Smooth muscle cell (in vitro differentiated cells): ENCODE results near the gene OAT. TPM values are rescaled to one million over a fixed set of nuclear protein-coding genes. Genes with fewer than 3 reads are reported as not detected.

Source experiments
- DNase-seq: peaks from one replicate; lab custom pipeline; 2025; ENCODE audit not compliant: unreplicated experiment; lab: John Stamatoyannopoulos, UW
- H2AFZ ChIP-seq: fragments of 200-600 bp; sonication (generic); 2 replicates; pipeline ENCODE4 v1.6.0; 2016; ENCODE audit warnings: antibody characterized with exemption, low read depth, mild to moderate bottlenecking
- H3F3A ChIP-seq: fragments of 200-600 bp; sonication (generic); 2 replicates; pipeline ENCODE4 v1.6.0; 2017; ENCODE audit warnings: antibody characterized with exemption, low read depth
- H3K27ac ChIP-seq: fragments of 200-600 bp; sonication (generic); 2 replicates; pipeline ENCODE4 v1.5.1; 2016; ENCODE audit warnings: low read depth, mild to moderate bottlenecking
- H3K27me3 ChIP-seq: fragments of 200-600 bp; sonication (generic); 2 replicates; pipeline ENCODE4 v1.6.1; 2016; ENCODE audit warnings: low read depth, mild to moderate bottlenecking
- H3K36me3 ChIP-seq: fragments of 200-600 bp; sonication (generic); 2 replicates; pipeline ENCODE4 v1.5.1; 2016; ENCODE audit warnings: low read depth
- H3K4me1 ChIP-seq: fragments of 200-600 bp; sonication (generic); 2 replicates; pipeline ENCODE4 v1.5.1; 2016; ENCODE audit warnings: low read depth
- H3K4me2 ChIP-seq: fragments of 200-600 bp; sonication (generic); 2 replicates; pipeline ENCODE4 v1.6.0; 2016; ENCODE audit warnings: mild to moderate bottlenecking
- H3K4me3 ChIP-seq: fragments of 200-600 bp; sonication (generic); 2 replicates; pipeline ENCODE4 v1.5.1; 2016; ENCODE audit warnings: mild to moderate bottlenecking
- H3K79me2 ChIP-seq: fragments of 200-600 bp; sonication (generic); 2 replicates; pipeline ENCODE4 v1.6.0; 2016; ENCODE audit warnings: low read depth, mild to moderate bottlenecking
- H3K9ac ChIP-seq: fragments of 200-600 bp; sonication (generic); 2 replicates; pipeline ENCODE4 v1.6.0; 2016; ENCODE audit warnings: low read depth
- H3K9me3 ChIP-seq: fragments of 200-600 bp; sonication (generic); replicated peaks from 2 replicates; pipeline ENCODE4 v1.5.1; 2016; ENCODE audit warnings: low read depth
- H4K20me1 ChIP-seq: fragments of 200-600 bp; sonication (generic); 2 replicates; pipeline ENCODE4 v1.6.0; 2016; ENCODE audit warnings: low read depth
- CTCF ChIP-seq: fragments of 200-600 bp; sonication (generic); IDR thresholded peaks from 2 replicates; pipeline ENCODE4 v1.5.1; 2017; ENCODE audit warnings: borderline replicate concordance, mild to moderate bottlenecking, antibody characterized with exemption; ENCODE audit not compliant: insufficient read depth, poor library complexity, severe bottlenecking
- WGBS: methylation state at CpG from one replicate; pipeline ENCODE4 v1.1.7; 2016; ENCODE audit warnings: low lambda C conversion rate; 5-methylcytosine and 5-hydroxymethylcytosine counted together
- polyA plus RNA-seq: library from polyadenylated mRNA; unstranded; fragments of >200 nt; fragmentation: Nextera tagmentation; extraction: Ambion mirVana; gene quantifications from 2 replicates; pipeline ENCODE4 v1.2.1, GENCODE V29; 2016
- total RNA-seq: library from RNA; depleted of rRNA; stranded (reverse); fragments of >200 nt; gene quantifications from 2 replicates; pipeline ENCODE4 v1.2.3, GENCODE V29; 2014

OAT gene
- total and polyA plus RNA-seq, 2 experiments from 2014 or later = 107 to 160 TPM

GRCh38 chr10:124362568-124362967 lies 56.2 kb downstream of the OAT start:
- H3K79me2 ChIP-seq = no peaks in the 10 kb centered on the region
- no peak for TF ChIP-seq CTCF
- no peaks in the 10 kb centered on the region for H3K4me1 ChIP-seq
- no peaks in the 10 kb centered on the region for H3K9me3 ChIP-seq
- H2AFZ ChIP-seq = no peak overlapping the region
- no peak overlapping the region for H3K27ac ChIP-seq
- H4K20me1 ChIP-seq = no peaks in the 10 kb centered on the region
- H3K9ac ChIP-seq = no peak overlapping the region
- WGBS = 72% methylated on average over 10 of the region's 10 CpGs
- H3K27me3 ChIP-seq = no peaks in the 10 kb centered on the region
- DNase-seq = no peak
- no peaks in the 10 kb centered on the region for H3K36me3 ChIP-seq
- H3F3A ChIP-seq = no peaks in the 10 kb centered on the region
- H3K4me2 ChIP-seq = no peak overlapping the region
- no peak overlapping the region for H3K4me3 ChIP-seq

GRCh38 chr10:124359336-124359832 lies 59.3 kb downstream of the OAT start:
- Histone ChIP-seq H3K9me3 (no peaks in the 10 kb centered on the region), H3K4me2 (no peak overlapping the region), H2AFZ (no peak overlapping the region), H3K4me3 (no peak overlapping the region), H3K9ac (no peak overlapping the region), H3K79me2 (no peaks in the 10 kb centered on the region), H4K20me1 (no peaks in the 10 kb centered on the region), H3K27me3 (no peaks in the 10 kb centered on the region), H3F3A (peaks cover 6% of the 10 kb centered on the region), H3K27ac (no peak overlapping the region), H3K4me1 (peaks cover 8% of the 10 kb centered on the region), H3K36me3 (no peaks in the 10 kb centered on the region)
- TF ChIP-seq CTCF = no peak
- DNase-seq = no peak
- WGBS = 88% methylated on average over 2 of the region's 2 CpGs

- no peaks in the 10 kb centered on the region for H4K20me1 ChIP-seq
- H3K27ac ChIP-seq = no peak overlapping the region
- 82% methylated on average over 9 of the region's 9 CpGs for WGBS
- no peaks in the 10 kb centered on the region for H3K79me2 ChIP-seq
- no peak for DNase-seq
- peaks cover 6% of the 10 kb centered on the region for H3F3A ChIP-seq
- peaks cover 8% of the 10 kb centered on the region for H3K4me1 ChIP-seq
- H3K9me3 ChIP-seq = no peaks in the 10 kb centered on the region
- no peak overlapping the region for H3K4me2 ChIP-seq
- H3K36me3 ChIP-seq = no peaks in the 10 kb centered on the region
- H3K9ac ChIP-seq = no peak overlapping the region
- TF ChIP-seq CTCF = no peak
- no peaks in the 10 kb centered on the region for H3K27me3 ChIP-seq
- H3K4me3 ChIP-seq = no peak overlapping the region
- H2AFZ ChIP-seq = no peak overlapping the region
Measured at GRCh38 chr10:124357561-124357885, 61.2 kb downstream of the OAT start.

- Histone ChIP-seq H3F3A (peaks cover 6% of the 10 kb centered on the region), H4K20me1 (no peaks in the 10 kb centered on the region), H3K27ac (no peak overlapping the region), H3K9me3 (no peaks in the 10 kb centered on the region), H3K36me3 (no peaks in the 10 kb centered on the region), H3K4me3 (no peak overlapping the region), H3K27me3 (no peaks in the 10 kb centered on the region), H3K9ac (no peak overlapping the region), H2AFZ (no peak overlapping the region), H3K79me2 (no peaks in the 10 kb centered on the region), H3K4me2 (no peak overlapping the region), H3K4me1 (peaks cover 8% of the 10 kb centered on the region)
- no peak for DNase-seq
- WGBS = 95% methylated on average over 13 of the region's 13 CpGs
- no peak for TF ChIP-seq CTCF
Measured at GRCh38 chr10:124356701-124357560, 61.8 kb downstream of the OAT start.
